Uterus (tissue), 2 donors: ENCODE results near the gene GPR61.

Source experiments
- POLR2A ChIP-seq, 2 donors: fragments of 450-650 bp; IDR thresholded peaks; one replicate each; pipeline ENCODE4 v1.6.1; 2016; ENCODE audit warnings: antibody characterized with exemption in 2 of 2, mild to moderate bottlenecking in 1 of 2, moderate library complexity in 1 of 2
- TF ChIP-seq, protein P1 (sequence below), 4 experiments: fragments of 200-600 bp in 2 of 4; fragments of 450-650 bp in 2 of 4; sonication (generic) in 2 of 4; IDR thresholded peaks; one replicate each; pipeline ENCODE4 v1.5.1; 2016 to 2019; ENCODE audit warnings: antibody characterized with exemption in 4 of 4, mild to moderate bottlenecking in 2 of 4, moderate library complexity in 1 of 4

- TF ChIP-seq, protein P1, sequence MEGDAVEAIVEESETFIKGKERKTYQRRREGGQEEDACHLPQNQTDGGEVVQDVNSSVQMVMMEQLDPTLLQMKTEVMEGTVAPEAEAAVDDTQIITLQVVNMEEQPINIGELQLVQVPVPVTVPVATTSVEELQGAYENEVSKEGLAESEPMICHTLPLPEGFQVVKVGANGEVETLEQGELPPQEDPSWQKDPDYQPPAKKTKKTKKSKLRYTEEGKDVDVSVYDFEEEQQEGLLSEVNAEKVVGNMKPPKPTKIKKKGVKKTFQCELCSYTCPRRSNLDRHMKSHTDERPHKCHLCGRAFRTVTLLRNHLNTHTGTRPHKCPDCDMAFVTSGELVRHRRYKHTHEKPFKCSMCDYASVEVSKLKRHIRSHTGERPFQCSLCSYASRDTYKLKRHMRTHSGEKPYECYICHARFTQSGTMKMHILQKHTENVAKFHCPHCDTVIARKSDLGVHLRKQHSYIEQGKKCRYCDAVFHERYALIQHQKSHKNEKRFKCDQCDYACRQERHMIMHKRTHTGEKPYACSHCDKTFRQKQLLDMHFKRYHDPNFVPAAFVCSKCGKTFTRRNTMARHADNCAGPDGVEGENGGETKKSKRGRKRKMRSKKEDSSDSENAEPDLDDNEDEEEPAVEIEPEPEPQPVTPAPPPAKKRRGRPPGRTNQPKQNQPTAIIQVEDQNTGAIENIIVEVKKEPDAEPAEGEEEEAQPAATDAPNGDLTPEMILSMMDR (IDR thresholded peaks at IDR 0.05) = no peak
- no peak for TF ChIP-seq POLR2A (IDR thresholded peaks at IDR 0.05)
These were observed 25.6 kb downstream of the GPR61 start for GRCh38 chr1:109565241-109565640.
